Parathyroid adenoma (tissue), 2 donors: ENCODE data around the gene CEP164.

ENCODE experiments used
- H2AFZ ChIP-seq: fragments of 300-600 bp; sonication (generic); one replicate; pipeline ENCODE4 v1.7.0; 2017; ENCODE audit warnings: antibody characterized with exemption, mild to moderate bottlenecking
- H3K27ac ChIP-seq: fragments of 300-600 bp; sonication (generic); one replicate; pipeline ENCODE4 v1.7.0; 2017
- H3K27me3 ChIP-seq: fragments of 300-600 bp; sonication (generic); one replicate; pipeline ENCODE4 v1.7.0; 2017; ENCODE audit warnings: low read length; ENCODE audit not compliant: control insufficient read depth, insufficient read depth
- H3K36me3 ChIP-seq: fragments of 300-600 bp; sonication (generic); one replicate; pipeline ENCODE4 v1.7.0; 2017; ENCODE audit warnings: low read length; ENCODE audit not compliant: control insufficient read depth, insufficient read depth
- H3K4me1 ChIP-seq: fragments of 300-600 bp; sonication (generic); one replicate; pipeline ENCODE4 v1.7.0; 2017; ENCODE audit warnings: control low read depth
- H3K4me2 ChIP-seq: fragments of 300-600 bp; sonication (generic); one replicate; pipeline ENCODE4 v1.7.0; 2017; ENCODE audit warnings: low read length
- H3K4me3 ChIP-seq: fragments of 300-600 bp; sonication (generic); one replicate; pipeline ENCODE4 v1.7.0; 2017; ENCODE audit warnings: low read depth, low read length
- H3K79me2 ChIP-seq: fragments of 300-600 bp; sonication (generic); one replicate; pipeline ENCODE4 v1.7.0; 2017; ENCODE audit warnings: control low read depth
- H3K9ac ChIP-seq: fragments of 300-600 bp; sonication (generic); one replicate; pipeline ENCODE4 v1.7.0; 2017; ENCODE audit warnings: mild to moderate bottlenecking
- H3K9me3 ChIP-seq: fragments of 300-600 bp; sonication (generic); one replicate; pipeline ENCODE4 v1.7.0; 2017; ENCODE audit warnings: low read length; ENCODE audit not compliant: control insufficient read depth
- CTCF ChIP-seq: fragments of 300-600 bp; sonication (generic); IDR thresholded peaks from one replicate; pipeline ENCODE4 v1.7.0; 2017; ENCODE audit warnings: antibody characterized with exemption, mild to moderate bottlenecking
- donor health status: primary hyperparathyroidism.

The CEP164 gene

GRCh38 chr11:117457031-117457785 is 129.6 kb downstream of the CEP164 start:
- Histone ChIP-seq H2AFZ (no peak overlapping the region), H3K9ac (no peak overlapping the region), H3K9me3 (no peaks in the 10 kb centered on the region), H3K27me3 (no peaks in the 10 kb centered on the region), H3K4me1 (no peaks in the 10 kb centered on the region), H3K4me3 (no peak overlapping the region), H3K36me3 (no peaks in the 10 kb centered on the region), H3K79me2 (no peaks in the 10 kb centered on the region), H3K27ac (no peak overlapping the region), H3K4me2 (no peak overlapping the region)
- no peak for TF ChIP-seq CTCF

GRCh38 chr11:117457835-117458234 is 130.2 kb downstream of the CEP164 start:
- Histone ChIP-seq H3K27ac (no peak overlapping the region), H3K36me3 (no peaks in the 10 kb centered on the region)

GRCh38 chr11:117458275-117459122 is 130.8 kb downstream of the CEP164 start:
- H3K4me1 ChIP-seq = no peaks in the 10 kb centered on the region
- H2AFZ ChIP-seq = no peak overlapping the region
- no peak overlapping the region for H3K9ac ChIP-seq
- H3K36me3 ChIP-seq = no peaks in the 10 kb centered on the region
- H3K79me2 ChIP-seq = no peaks in the 10 kb centered on the region
- H3K27me3 ChIP-seq = no peaks in the 10 kb centered on the region
- TF ChIP-seq CTCF = no peak
- H3K9me3 ChIP-seq = no peaks in the 10 kb centered on the region
- no peak overlapping the region for H3K4me2 ChIP-seq
- no peak overlapping the region for H3K4me3 ChIP-seq
- no peak overlapping the region for H3K27ac ChIP-seq

More at GRCh38 chr11:117457835-117458234, 130.2 kb downstream of the CEP164 start:
- no peaks in the 10 kb centered on the region for H3K4me1 ChIP-seq
- H3K4me2 ChIP-seq = no peak overlapping the region
- no peak for TF ChIP-seq CTCF
- H3K9ac ChIP-seq = no peak overlapping the region
- H3K4me3 ChIP-seq = no peak overlapping the region
- no peak overlapping the region for H2AFZ ChIP-seq
- no peaks in the 10 kb centered on the region for H3K27me3 ChIP-seq
- H3K79me2 ChIP-seq = no peaks in the 10 kb centered on the region
- H3K9me3 ChIP-seq = no peaks in the 10 kb centered on the region

- Histone ChIP-seq H3K27me3 (no peaks in the 10 kb centered on the region), H3K36me3 (no peaks in the 10 kb centered on the region), H3K79me2 (no peaks in the 10 kb centered on the region), H3K4me2 (no peak overlapping the region), H3K4me1 (no peaks in the 10 kb centered on the region), H3K9ac (no peak overlapping the region), H3K27ac (no peak overlapping the region), H3K9me3 (no peaks in the 10 kb centered on the region), H2AFZ (no peak overlapping the region), H3K4me3 (no peak overlapping the region)
- no peak for TF ChIP-seq CTCF
Measured at GRCh38 chr11:117459123-117459978, 131.7 kb downstream of the CEP164 start.
